PC-3 (cell line): ENCODE measurements around the gene CSNK1G2. TPM values are rescaled to one million over a fixed set of nuclear protein-coding genes. Genes with fewer than 3 reads are reported as not detected.

Experiments
- ATAC-seq: fragments of 200-7000 bp; cut with Tn5 transposase; 2 replicates; pipeline ENCODE4 v1.9.1; 2020; ENCODE audit warnings: mild to moderate bottlenecking, moderate library complexity
- BruUV-seq: library from RNA; stranded (reverse); fragments of 400-500 nt; replicated peaks from 2 replicates; lab custom pipeline; 2021; lab: Mats Ljungman, UMichigan
- CTCF ChIA-PET: fragments of 300-600 bp; sonication (Branson Sonifier 250); formaldehyde crosslinking; loops from one replicate; lab custom pipeline; 2022; ENCODE audit warnings: antibody characterized with exemption; lab: Charles Lee
- POLR2A ChIA-PET: fragments of 300-600 bp; sonication (Branson Sonifier 250); formaldehyde crosslinking; loops from one replicate; lab custom pipeline; 2022; ENCODE audit warnings: antibody characterized with exemption; ENCODE audit not compliant: unreplicated experiment; lab: Charles Lee
- DNase-seq: peaks from one replicate; pipeline ENCODE4 v3.0.0-alpha.2; 2015
- H2AFZ ChIP-seq: fragments of 300-600 bp; sonication (generic); 2 replicates; pipeline ENCODE4 v1.6.0; 2016; ENCODE audit warnings: antibody characterized with exemption, low read length
- H3F3A ChIP-seq: fragments of 300-600 bp; sonication (generic); one replicate; pipeline ENCODE4 v1.6.0; 2017; ENCODE audit warnings: antibody characterized with exemption, low read length, control low read depth, mild to moderate bottlenecking; ENCODE audit not compliant: unreplicated experiment
- H3K27ac ChIP-seq: fragments of 300-600 bp; sonication (generic); 2 replicates; pipeline ENCODE4 v1.5.1; 2016; ENCODE audit warnings: mild to moderate bottlenecking, low read length
- H3K27me3 ChIP-seq: fragments of 300-600 bp; sonication (generic); 2 replicates; pipeline ENCODE4 v1.6.1; 2016; ENCODE audit warnings: low read length, mixed read lengths
- H3K36me3 ChIP-seq: fragments of 300-600 bp; sonication (generic); 2 replicates; pipeline ENCODE4 v1.6.1; 2016; ENCODE audit warnings: low read depth, mixed run types, low read length, mixed read lengths
- H3K4me1 ChIP-seq: fragments of 300-600 bp; sonication (generic); 2 replicates; pipeline ENCODE4 v1.5.1; 2016; ENCODE audit warnings: low read length; ENCODE audit not compliant: insufficient read depth
- H3K4me2 ChIP-seq: fragments of 300-600 bp; sonication (generic); 2 replicates; pipeline ENCODE4 v1.6.0; 2016; ENCODE audit warnings: low read length
- H3K4me3 ChIP-seq: fragments of 300-600 bp; sonication (generic); 2 replicates; pipeline ENCODE4 v1.5.1; 2016; ENCODE audit warnings: mild to moderate bottlenecking, low read length, mixed read lengths
- H3K79me2 ChIP-seq: fragments of 300-600 bp; sonication (generic); 2 replicates; pipeline ENCODE4 v1.6.1; 2017; ENCODE audit warnings: low read length, mixed read lengths
- H3K9ac ChIP-seq: fragments of 300-600 bp; sonication (generic); 2 replicates; pipeline ENCODE4 v1.6.0; 2016; ENCODE audit warnings: mild to moderate bottlenecking, low read length
- H3K9me2 ChIP-seq: fragments of 300-600 bp; sonication (generic); replicated peaks from 2 replicates; pipeline ENCODE4 v1.6.1; 2016; ENCODE audit warnings: mixed run types, low read length, mixed read lengths
- H3K9me3 ChIP-seq: fragments of 300-600 bp; sonication (generic); 2 replicates; pipeline ENCODE4 v1.6.1; 2016; ENCODE audit warnings: low read length, mixed read lengths
- H4K20me1 ChIP-seq: fragments of 300-600 bp; sonication (generic); 2 replicates; pipeline ENCODE4 v1.6.1; 2016; ENCODE audit warnings: low read length, mixed read lengths
- CTCF ChIP-seq: fragments of 300-600 bp; sonication (generic); conservative IDR thresholded peaks from 2 replicates; pipeline ENCODE4 v1.5.1; 2017; ENCODE audit warnings: antibody characterized with exemption, low read depth, mild to moderate bottlenecking, low read length
- EZH2 ChIP-seq: fragments of 300-600 bp; sonication (generic); IDR thresholded peaks from one replicate; pipeline ENCODE4 v1.6.1; 2017; ENCODE audit warnings: antibody characterized with exemption, mild to moderate bottlenecking, low read length; ENCODE audit not compliant: unreplicated experiment
- EZH2phosphoT487 ChIP-seq: fragments of 300-600 bp; sonication (generic); IDR thresholded peaks from 2 replicates; pipeline ENCODE4 v1.6.1; 2018; ENCODE audit warnings: mild to moderate bottlenecking, antibody characterized with exemption, low read length, borderline replicate concordance
- intact Hi-C: fragments of 100-400 bp; cut with micrococcal nuclease; formaldehyde crosslinking; loops from 2 replicates; pipeline ENCODE4 v1.9.0; 2023
- total RNA-seq: library from RNA; depleted of rRNA; stranded (reverse); fragments of >200 nt; gene quantifications from 2 replicates; pipeline ENCODE4 v1.2.3, GENCODE V29; 2014

The CSNK1G2 gene
- total RNA-seq, 1 experiment from 2014 or later = 83.6 TPM

GRCh38 chr19:1957562-1958248 is 16.7 kb downstream of the CSNK1G2 start:
- Histone ChIP-seq H3K4me1 (no peaks in the 10 kb centered on the region), H3K4me3 (no peak overlapping the region), H3K9me3 (no peaks in the 10 kb centered on the region), H3K27ac (no peak overlapping the region), H3K9ac (no peak overlapping the region), H3K79me2 (peaks cover 37% of the 10 kb centered on the region), H4K20me1 (no peaks in the 10 kb centered on the region), H2AFZ (no peak overlapping the region), H3K36me3 (no peaks in the 10 kb centered on the region), H3K27me3 (no peaks in the 10 kb centered on the region), H3F3A (no peaks in the 10 kb centered on the region), H3K4me2 (no peak overlapping the region), H3K9me2 (no peaks in the 10 kb centered on the region)
- intact Hi-C loops = no loop called here
- TF ChIP-seq EZH2 = no peak
- TF ChIP-seq CTCF = no peak
- no peak for TF ChIP-seq EZH2phosphoT487
- no TSS peak for BruUV-seq
- ATAC-seq (no peak), DNase-seq (no peak)
- ChIA-PET POLR2A (no interaction called here), CTCF (no interaction called here)

- Histone ChIP-seq H3K27ac (no peak overlapping the region), H3K4me3 (no peak overlapping the region), H3K36me3 (no peaks in the 10 kb centered on the region), H3F3A (no peaks in the 10 kb centered on the region), H3K27me3 (no peaks in the 10 kb centered on the region), H3K4me2 (no peak overlapping the region), H3K4me1 (no peaks in the 10 kb centered on the region), H3K9me3 (no peaks in the 10 kb centered on the region), H2AFZ (no peak overlapping the region), H3K9me2 (no peaks in the 10 kb centered on the region), H3K79me2 (peaks cover 14% of the 10 kb centered on the region), H4K20me1 (no peaks in the 10 kb centered on the region), H3K9ac (no peak overlapping the region)
- ATAC-seq = no peak
- no peak for DNase-seq
- intact Hi-C loops = no loop called here
- POLR2A ChIA-PET = no interaction called here
- CTCF ChIA-PET = no interaction called here
- BruUV-seq = no TSS peak
- TF ChIP-seq CTCF (no peak), EZH2phosphoT487 (no peak), EZH2 (no peak)
Observed at GRCh38 chr19:1959928-1960589, 19.1 kb downstream of the CSNK1G2 start.
